ENCODE measurements around the gene LSM12. TPM values are rescaled to one million over a fixed set of nuclear protein-coding genes. Genes with fewer than 3 reads are reported as not detected.

The LSM12 gene
- total and polyA plus RNA-seq, 2 of the 8 experiments (the other 6 are each of a cell fraction or from before 2014, with no cell fraction given), result 69.8 to 142 TPM

DNA sequence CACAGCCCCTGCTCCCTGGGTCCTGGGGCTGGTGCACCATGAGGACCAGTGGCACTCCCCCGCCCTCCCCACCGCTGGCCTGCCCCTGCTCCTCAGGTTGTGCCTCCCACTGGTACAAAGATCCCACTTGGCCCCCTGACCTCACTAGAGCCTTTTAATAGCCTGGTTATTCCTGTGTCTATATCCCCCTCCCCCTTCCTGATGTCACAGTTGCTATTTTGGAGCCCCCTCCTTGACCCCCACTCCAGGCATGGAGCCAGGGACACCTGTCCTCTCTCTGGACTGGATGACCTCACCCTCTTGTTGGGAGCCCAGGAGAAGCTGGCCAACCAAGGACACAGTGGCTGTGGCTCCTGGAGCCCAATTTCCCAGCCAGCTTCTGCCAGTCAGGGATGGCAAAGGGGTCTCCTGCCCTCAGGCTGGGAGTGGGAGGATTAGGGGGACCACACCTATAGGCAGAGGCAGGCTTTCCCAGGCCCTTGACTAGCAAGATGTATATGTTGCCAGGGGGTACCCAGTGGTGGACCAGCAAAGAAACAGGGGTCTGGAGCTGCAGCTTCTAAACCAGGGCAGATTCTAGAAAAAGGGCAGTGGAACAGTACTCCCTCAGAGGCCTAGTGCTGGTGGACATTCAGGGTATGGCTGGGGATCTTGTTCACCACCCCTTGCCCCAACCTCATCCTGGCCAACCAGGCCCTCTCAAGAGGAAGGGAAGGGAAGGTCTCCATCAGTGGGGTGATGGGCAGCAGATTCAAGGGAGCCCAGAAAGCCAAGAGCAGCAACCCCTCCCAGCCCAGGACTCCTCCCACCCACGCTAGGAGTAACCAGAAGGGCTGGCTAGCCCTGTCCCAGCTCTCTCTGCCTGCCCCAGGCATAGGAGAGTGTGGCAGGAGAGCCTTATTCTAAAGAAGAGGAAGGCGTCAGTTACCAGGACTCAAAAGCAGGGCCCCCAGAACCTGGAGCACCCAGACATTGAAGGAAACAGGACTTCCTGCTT is 46.1 kb upstream of the LSM12 start (continued):
- TF ChIP-seq CHD2 (IDR thresholded peaks at IDR 0.05; ENCODE audit: low read length), result no peak
- TF ChIP-seq RFX5 (IDR thresholded peaks at IDR 0.05; ENCODE audit: borderline replicate concordance, low read depth, low read length), result no peak
- no peak for TF ChIP-seq SAP30 (IDR thresholded peaks at IDR 0.05; ENCODE audit: insufficient read depth, insufficient replicate concordance, low read length)
- no peak for TF ChIP-seq SP1 (IDR thresholded peaks at IDR 0.05; ENCODE audit: low read depth, low read length)
- no peak for TF ChIP-seq FOSL1 (IDR thresholded peaks at IDR 0.05; ENCODE audit: insufficient read depth, low read depth, low read length)
- no peak for TF ChIP-seq TAF7 (optimal IDR thresholded peaks at IDR 0.05; ENCODE audit: borderline replicate concordance, low read depth, low read length)
- TF ChIP-seq POLR2A (IDR thresholded peaks at IDR 0.05; ENCODE audit: control extremely low read depth in 1 of 2, low read depth in 2 of 2, low read length in 2 of 2), result no peak
- no peak for TF ChIP-seq EGR1 (IDR thresholded peaks at IDR 0.05; ENCODE audit: borderline replicate concordance, low read depth, low read length)
- TF ChIP-seq BCL11A (IDR thresholded peaks at IDR 0.05; ENCODE audit: low read depth in 2 of 2, low read length in 2 of 2), result no peak
- no peak for TF ChIP-seq EZH2 (IDR thresholded peaks at IDR 0.05; ENCODE audit: low read depth, low read length, severe bottlenecking)
- no peak for TF ChIP-seq JUND (IDR thresholded peaks at IDR 0.05; ENCODE audit: low read length)
- TF ChIP-seq, protein P1, sequence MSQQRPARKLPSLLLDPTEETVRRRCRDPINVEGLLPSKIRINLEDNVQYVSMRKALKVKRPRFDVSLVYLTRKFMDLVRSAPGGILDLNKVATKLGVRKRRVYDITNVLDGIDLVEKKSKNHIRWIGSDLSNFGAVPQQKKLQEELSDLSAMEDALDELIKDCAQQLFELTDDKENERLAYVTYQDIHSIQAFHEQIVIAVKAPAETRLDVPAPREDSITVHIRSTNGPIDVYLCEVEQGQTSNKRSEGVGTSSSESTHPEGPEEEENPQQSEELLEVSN (IDR thresholded peaks at IDR 0.05), result no peak

Measured in H1 (cell line).